ENCODE data around the gene PSIP1.
"Not testable (repeated sequence)": the region's sequence is repeated elsewhere in the genome, so short reads cannot be mapped to it uniquely, and the experiment has no call there.

Gene PSIP1

DNA sequence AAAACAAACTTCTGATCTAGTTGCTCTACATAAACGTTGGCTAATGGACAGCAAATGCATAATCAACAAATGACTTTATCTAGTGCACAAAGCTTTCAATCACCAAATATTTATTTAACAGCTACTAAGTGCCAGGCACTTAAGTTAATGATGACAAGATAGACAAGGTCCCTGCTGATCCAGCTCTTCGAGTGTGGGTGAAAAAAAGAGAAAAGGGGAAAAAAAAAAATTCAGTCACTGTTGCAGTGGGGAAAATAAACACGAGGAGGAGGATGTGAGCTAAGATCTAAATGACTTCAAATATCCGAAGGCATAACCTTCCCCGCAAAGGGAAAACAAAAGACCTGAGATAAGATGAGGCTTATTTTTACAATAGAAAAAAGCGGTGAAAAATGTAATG lies 9.6 kb downstream of the PSIP1 start:
- peak; percentile 28 to 46 for DNase-seq

DNA sequence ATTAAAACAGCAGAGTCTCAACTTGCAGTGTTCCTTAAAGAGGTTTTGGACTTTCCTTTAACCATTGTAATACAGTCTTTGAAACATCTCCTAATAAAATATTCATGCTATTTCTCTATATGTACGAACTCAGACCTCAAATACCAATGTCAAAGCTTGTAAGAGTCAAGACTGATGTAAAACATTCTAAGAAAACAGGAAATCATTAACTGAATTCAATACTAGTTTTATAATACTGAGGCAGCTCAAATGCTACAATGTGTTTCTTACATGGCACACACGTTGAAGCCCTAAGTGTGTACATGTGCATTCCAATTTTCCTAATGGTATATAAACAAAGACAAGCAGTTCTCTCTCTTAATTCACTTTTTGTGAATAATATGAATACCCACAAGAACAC lies 11.6 kb downstream of the PSIP1 start:
- no peak for DNase-seq

DNA sequence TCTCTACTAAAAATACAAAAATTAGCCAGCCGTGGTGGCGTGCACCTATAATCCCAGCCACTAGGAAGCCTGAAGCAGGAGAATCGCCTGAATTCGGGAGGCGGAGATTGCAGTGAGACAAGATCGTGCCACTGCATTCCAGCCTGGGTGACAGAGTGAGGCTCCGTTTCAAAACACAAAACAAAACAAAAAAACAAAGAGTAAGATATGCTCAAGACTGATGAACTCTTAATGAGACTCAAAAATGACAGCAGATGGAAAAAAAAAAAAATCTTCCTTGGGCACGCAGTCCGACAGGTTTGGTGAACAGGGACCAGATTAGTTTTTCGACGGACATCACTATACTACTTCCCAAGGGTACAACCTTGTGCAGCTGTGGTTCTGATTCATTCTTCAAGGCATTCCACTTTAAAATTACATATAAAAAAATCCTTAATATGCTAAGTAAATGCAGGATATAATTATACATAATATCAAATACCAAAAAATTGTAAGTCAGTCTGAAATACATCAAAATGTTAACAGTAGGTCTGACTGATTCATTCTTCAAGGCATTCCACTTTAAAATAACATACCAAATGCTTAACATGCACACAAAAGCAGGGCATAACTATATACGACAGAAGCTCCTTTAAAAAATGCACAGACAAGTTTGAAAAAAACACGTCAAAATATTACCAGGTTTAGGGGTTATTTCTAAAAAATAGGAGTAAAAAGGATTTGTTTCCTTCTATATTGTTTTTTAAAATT lies 12.3 kb downstream of the PSIP1 start:
- DNase-seq: no peak

DNA sequence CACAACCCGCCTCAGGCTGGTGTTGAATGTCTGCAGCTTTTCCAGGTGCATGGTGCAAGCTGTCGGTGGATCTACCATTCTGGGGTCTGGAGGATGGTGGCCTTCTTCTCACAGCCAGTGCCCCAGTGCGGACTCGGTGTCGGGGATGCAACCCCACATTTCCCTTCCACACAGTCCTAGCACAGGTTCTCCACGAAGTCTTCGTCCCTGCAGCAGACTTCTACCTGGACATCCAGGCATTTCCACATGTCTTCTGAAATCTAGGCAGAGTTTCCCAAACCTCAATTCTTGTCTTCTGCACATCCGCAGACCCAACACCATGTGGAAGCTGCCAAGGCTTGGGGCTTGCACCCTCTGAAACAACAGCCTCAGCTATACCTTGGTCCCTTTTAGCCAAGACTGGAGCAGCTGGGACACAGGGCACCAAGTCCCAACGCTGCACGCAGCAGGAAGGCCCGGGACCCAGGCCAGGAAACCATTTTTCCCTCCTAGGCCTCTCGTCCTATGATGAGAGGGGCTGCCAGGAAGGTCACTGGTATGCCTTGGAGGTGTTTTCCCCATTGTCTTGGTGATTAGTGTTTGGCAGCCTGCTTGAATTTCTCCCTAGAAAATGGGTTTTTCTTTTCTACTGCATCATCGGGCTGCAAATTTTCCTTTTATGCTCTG lies 18.2 kb downstream of the PSIP1 start:
- DNase-seq: no peak

GRCh38 chr9:15491950-15492349 lies 18.8 kb downstream of the PSIP1 start:
- no peak for DNase-seq

- no peak for DNase-seq
These were observed 24.7 kb downstream of the PSIP1 start for GRCh38 chr9:15485836-15486666.

DNA sequence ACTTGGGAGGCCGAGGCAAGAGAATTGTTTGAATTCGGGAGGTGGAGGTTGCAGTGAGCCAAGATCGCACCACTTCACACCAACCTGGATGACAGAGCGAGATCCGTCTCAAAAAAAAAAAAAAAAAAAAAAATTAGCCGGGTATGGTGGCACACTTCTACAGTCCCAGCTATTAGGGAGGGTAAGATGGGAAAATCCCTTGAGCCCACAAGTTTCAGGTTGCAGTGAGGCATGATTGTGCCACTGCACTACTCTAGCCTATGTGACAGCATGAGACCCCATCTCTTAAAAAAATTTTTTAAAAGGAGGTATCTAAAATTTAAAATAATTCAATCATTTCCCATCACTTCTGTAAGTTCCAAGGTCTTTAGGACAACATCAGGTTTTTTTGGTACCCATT lies 26.0 kb downstream of the PSIP1 start:
- no peak for DNase-seq

DNA sequence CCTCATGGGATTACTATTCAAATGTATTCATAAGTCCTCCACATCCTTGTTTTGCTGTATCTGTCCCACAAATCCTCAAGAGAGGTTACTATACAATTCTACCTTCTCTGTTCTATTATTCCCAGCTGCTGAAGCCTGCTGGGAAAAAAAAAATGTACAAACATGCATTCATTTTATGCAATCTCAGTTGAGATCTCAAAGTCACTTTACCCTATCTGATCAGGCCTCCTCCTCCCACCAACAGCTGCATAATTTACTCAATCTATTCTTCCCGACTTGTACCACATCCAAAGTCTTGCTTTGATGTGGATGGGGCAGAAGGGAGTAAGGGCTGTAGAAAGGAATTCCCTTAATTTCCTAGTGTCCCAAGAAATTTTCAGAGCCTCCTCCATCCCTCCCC lies 28.6 kb downstream of the PSIP1 start:
- no peak for DNase-seq

- no peak for DNase-seq
These were observed 30.7 kb downstream of the PSIP1 start for GRCh38 chr9:15480028-15480427.

GRCh38 chr9:15475923-15476536 lies 34.7 kb downstream of the PSIP1 start:
- DNase-seq: no peak

DNA sequence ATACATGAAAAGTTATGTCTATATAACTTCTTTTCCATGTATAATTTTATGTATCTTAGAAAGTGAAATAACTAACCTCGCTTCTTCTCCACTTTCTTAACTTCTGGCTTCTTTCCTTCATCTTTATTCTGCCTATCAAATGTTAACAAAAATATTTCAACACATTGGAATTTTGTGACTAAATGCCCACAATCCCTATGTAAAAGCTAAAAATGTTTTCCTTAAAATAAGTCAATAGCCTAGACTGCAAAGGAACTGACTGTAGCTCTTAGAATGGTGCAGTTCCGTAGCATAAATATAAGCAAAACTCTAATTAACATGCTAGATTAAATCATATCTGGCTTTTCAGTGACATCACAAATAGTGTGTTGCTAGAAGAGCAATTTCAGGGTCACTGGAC lies 40.9 kb downstream of the PSIP1 start:
- no peak for DNase-seq

- peak in 1 of 2 experiments; percentile 54 for DNase-seq
These were observed 41.4 kb downstream of the PSIP1 start for GRCh38 chr9:15469406-15469805.

DNA sequence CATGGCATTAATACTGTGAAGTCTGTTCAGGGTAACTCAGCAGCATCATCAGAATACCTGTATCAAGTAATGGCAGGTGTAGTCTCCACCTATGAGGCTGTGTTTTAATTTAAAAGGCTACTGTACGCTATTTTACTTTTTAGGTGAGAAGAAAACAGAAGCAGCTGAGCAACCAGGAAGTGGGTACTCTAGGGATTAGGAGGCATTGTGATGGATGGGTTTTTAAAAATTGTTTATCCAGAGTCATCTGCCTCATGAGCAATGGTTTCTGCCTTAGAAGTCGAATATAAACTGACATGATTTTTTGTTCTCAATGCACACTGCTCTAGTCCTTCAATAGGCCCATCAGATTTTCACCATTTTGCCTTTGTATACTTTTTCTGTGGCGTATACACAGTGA lies 42.6 kb downstream of the PSIP1 start:
- peak in 1 of 2 experiments; percentile 57 for DNase-seq

DNA sequence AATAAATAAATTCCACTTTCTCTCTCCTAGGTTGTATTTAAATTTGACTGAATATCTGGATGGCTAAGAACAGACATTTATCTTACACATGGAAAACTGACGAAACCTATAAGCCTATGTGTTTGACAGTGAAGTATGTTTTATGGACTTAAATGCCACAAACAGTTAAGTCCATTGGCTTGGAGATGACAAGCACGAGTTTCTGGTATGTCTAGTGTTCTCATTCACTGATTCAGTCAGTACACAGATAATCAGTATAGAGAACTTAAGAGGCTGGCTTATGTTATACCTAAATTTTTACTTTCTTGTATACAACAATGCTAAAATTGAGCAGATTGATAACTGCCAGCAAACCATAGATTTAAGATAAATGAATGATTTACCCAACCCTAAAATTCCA lies 49.2 kb downstream of the PSIP1 start:
- no peak for DNase-seq

- DNase-seq: no peak
These were observed 49.7 kb downstream of the PSIP1 start for GRCh38 chr9:15461056-15461455.

DNA sequence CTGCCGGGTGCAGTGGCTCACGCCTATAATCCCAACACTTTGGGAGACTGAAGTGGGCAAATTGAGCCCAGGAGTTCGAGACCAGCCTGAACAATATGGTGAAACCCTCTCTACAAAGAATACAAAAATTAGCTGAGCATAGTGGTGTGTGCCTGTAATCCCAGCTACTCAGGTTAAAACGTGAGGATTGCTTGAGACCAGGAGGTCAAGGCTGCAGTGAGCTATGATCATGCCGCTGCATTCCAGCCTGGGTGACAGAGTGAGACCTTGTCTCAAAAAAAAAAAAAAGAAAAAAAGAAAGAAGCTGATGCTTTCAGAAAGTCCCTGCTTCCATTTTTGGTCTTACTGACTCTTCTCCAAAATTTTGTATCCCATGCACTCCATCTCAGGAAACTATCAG lies 56.8 kb downstream of the PSIP1 start:
- DNase-seq: no peak

DNA sequence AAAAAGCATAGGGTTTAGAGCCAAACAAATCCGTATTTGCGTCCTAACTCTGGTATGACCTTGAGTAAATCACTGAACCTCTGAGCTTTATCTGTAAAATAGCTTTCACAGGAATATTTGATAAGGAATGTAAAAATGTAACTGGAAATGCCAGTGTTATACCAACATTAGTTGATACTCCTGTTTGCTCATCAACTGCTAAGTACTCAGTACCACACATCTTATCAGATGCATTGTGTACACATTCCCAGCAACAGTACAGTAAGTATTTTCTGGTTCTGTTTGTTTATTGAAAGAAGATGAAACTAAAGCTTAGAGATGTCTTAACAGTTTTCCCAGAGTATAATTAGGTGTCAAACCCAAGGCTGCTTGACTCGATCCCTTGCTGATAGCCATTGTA lies 66.6 kb downstream of the PSIP1 start:
- no peak for DNase-seq

- DNase-seq: not testable (repeated sequence)
These were observed 68.5 kb downstream of the PSIP1 start for GRCh38 chr9:15442264-15442663.

- DNase-seq: not testable (repeated sequence)
These were observed 68.9 kb downstream of the PSIP1 start for GRCh38 chr9:15441841-15442240.

DNA sequence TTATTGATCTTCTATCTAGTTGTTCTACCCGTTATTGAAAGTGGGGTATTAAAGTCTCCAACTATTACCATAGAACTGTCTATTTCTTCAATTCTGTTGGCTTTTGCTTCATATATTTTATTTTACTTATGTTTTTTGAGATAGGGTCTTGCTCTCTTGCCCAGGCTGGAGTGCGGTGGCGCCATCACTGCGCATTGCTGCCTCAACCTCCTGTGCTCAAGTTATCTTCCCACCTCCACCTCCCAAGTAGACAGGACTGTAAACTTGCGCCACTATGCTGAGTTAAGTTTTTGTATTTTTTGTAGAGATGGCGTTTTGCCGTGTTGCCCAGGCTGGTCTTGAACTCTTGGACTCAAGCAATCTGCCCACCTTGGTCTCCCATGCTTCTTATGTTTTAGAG lies 71.9 kb downstream of the PSIP1 start:
- no peak for DNase-seq

DNA sequence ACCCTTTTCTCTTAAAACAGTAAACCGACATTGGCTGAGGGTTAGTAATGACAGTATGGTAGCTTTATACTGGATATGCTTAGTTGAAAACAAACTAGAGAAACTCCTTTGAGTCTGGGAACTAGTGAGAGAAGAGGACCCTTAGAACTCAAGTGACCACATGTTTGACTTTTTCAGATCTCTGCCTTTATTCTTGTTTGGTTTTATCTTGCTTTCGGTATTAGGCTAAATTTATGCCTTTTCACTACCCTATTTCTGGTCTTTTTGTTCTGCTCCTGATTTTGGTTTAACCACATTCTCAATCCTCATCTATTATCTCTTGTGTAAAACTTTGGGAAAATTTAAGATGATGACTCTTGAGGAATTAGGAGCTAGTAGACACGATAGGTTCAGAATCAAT lies 77.1 kb downstream of the PSIP1 start:
- DNase-seq: no peak

- DNase-seq: no peak
These were observed 77.6 kb downstream of the PSIP1 start for GRCh38 chr9:15433191-15433590.

Data from NCI-H1930 (cell line).